Superior temporal gyrus (tissue), 1 donor: ENCODE results near the gene CEP170B.
"Not testable (repeated sequence)": the region's sequence is repeated elsewhere in the genome, so short reads cannot be mapped to it uniquely, and the experiment has no call there.

Experiments used
- DNase-seq: peaks from one replicate; pipeline ENCODE4 v3.0.0-alpha.2; 2016; ENCODE audit errors: extremely low spot score

The CEP170B gene

DNA sequence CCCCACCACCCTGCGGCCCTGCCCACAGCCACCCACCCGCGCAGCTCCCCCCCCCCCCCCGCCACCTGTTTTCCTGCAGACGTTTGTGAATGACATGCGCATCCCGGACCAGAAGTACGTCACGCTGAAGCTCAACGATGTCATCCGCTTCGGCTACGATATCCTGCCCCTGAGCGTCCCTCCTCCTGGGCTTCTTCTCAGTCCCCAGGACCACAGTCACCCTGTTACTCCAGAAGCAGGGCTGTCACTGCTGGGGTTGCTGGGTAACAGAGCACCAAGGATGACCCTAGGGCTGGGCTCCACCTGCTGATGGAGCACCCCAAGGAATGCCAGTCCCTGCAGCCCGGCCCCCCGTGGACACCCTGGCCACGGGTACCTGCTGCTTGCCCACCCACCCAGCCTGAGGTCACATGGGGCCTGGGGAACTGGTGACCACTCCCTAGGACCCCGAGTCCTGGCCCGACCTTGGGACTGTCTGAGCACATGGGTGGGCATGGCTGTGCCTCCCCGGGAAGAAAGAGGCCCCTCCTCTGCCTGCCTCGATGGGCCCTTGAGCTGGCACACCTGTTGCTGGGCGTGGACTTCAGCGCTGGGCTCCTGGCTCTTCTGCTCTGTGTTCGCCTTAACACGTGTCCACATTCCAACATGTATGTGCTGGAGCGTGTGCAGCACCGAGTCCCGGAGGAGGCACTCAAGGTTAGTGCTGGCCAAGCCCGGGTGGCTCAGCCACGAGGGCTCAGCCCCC lies 12.9 kb downstream of the CEP170B start:
- DNase-seq, result no peak

DNA sequence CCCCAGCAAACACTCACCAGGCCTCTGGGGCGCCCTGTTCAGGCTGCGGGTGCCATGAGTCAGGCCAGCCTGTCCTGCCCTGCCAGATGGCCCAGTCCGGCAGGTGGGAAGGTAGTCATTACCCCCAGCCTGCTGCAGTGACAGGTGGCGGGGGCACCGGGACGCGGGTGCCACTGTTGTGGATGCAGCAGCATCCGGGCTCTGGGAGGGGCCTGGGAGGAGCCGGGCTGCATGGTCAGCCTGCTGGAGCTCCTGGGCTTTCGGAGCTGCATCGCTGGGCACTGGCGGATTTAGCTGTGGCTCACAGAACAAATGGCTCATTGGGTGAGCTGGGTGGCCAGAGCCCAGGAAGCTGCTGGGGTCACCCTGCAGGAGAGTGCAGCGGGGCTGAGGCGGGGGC lies 13.5 kb downstream of the CEP170B start:
- no peak for DNase-seq

DNA sequence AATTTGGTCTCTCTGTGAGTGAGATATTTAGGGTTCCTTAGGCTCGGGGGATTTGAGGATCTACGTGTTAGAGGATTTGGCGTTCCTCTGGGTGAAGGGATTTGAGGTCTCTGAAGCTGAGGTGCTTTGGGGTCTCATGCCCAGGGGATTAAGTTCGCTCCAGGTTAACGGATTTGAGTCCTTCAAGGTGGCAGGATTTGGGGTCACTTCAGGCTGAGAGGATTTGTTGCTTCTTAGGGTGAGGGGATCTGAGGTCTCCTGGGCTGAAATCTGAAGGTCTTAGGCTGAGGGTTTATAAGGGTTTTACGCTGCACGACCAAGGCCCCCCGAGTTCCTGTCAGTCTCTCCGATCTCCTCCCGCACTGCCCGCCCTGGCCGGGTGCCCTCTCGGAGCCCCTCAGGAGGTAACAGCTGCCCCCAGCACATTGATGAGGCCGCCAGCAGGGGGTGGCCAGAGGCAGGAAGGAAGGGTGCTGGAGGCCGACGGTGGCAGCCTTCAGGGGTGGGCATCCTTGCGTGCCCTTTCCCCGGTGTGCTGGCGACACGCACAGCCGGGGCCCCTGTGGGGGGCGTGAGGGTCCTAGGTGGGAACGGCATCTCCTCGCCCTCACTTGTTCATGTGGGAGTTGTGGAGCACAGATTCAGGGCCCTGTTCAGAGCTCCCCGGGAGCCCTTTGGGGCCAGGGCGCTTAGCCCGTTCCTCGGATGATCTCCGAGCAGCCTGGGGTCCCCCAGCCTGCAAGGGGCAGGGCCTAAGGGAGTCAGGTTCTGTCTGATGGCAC lies 14.3 kb downstream of the CEP170B start:
- no peak for DNase-seq

DNA sequence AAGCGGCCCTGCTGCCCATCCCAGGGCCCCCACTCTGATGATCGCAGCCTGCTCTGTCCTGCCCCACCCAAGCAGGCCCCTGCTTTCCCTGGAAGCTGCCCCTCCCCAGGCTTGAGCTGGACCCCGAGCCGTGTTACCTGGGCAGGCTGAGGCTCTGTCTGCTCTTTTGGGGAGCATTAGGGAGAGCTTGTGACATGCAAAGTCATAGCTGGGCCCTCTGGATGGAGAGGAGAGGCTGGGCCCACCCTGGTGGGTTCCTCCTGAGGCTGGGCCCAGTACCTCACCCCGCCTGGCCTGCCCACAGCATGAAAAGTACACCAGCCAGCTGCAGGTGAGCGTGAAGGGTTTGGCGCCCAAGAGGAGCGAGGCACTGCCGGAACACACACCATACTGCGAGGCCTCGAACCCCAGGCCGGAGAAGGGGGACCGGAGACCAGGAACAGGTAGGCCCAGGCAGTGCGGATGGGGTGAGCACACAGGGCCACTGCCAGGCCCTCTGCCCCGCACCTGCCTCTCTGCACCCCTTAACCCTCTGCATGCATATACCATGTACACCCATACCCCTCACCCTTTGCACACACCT lies 15.0 kb downstream of the CEP170B start:
- no peak for DNase-seq

DNA sequence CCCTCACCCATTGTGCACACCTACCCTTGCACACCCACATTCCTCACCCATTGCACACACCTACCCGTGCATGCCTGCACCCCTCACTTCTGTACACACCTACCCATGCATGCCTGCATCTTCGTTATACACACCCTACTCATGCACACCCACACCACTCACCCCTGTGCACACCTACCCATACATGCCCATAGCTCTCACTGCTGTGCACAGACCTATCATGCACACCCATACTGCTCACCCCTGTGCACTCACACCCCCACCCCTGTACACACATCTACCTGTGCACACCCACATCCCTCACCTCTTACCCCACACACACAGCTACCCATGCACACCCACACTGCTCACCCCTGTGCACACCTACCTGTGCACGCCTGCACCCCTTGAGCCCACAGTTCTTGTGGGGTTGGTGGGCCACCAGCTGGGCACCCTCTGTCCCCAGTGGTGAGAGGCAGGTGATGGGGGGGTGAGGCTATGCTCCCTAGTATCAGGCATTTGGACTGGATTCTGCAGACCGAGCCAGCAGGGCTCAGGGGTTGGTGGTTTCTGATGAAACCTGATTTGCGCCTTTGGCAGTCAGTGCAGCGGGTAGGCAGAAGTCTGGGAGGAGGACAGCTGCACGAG lies 15.6 kb downstream of the CEP170B start:
- DNase-seq, result no peak

DNA sequence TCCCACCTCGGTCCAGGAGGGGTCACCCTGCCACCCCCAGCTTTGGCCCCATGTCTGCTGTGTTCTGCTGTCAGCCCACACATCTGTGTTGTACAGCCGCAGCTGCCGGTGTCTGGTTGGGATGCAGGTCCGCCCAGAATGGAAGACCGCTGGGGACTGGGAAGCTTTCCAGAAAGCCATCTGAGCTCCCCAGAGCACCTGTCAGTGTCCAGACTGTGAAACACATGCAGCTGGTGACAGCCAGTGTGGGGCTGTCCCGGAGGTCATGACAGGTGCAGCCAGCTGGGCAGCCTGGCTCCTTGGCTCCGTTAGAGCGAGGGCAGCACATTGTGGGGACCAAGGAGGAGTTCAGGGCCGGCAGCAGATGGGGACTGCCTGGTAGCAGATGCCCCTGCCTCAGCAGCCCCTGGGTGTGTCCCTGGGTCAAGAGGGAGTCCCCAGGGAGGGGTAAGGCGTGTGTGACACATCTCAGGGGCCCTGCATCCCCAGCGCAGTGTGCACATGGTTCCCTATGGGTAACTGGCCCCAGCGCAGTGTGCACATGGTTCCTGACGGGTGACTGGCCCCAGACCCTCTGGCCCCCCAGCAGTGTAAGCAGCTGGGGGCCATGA lies 16.4 kb downstream of the CEP170B start:
- DNase-seq, result no peak

DNA sequence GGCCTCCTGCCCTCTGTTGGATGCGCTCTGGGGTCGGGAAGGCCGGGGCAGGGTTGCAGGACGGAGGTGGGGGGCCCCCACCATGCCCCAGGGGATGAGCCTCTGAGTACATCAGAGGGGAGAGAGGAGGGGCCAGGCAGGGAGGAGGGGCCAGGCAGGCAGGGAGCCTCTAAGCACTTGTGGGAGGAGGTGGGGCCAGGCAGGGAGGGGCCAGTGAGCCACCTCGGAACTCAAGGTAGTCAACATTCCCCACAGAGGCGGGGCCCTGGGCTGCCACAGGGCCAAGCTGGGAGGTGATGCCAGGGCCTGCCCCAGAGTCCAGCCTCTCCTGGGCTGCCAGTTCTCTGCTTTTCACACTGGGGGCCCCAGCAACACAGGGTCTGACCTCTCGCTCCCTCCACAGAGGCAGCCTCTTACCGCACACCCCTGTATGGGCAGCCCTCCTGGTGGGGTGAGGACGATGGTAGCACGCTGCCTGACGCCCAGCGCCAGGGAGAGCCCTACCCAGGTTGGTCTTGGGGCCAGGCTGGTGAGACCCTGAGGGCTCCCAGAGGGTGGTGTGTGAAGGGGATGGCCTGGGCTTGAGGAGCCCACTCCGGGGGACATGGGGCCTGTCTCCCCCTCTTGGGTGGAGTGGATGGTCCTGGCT lies 17.4 kb downstream of the CEP170B start:
- no peak for DNase-seq

DNA sequence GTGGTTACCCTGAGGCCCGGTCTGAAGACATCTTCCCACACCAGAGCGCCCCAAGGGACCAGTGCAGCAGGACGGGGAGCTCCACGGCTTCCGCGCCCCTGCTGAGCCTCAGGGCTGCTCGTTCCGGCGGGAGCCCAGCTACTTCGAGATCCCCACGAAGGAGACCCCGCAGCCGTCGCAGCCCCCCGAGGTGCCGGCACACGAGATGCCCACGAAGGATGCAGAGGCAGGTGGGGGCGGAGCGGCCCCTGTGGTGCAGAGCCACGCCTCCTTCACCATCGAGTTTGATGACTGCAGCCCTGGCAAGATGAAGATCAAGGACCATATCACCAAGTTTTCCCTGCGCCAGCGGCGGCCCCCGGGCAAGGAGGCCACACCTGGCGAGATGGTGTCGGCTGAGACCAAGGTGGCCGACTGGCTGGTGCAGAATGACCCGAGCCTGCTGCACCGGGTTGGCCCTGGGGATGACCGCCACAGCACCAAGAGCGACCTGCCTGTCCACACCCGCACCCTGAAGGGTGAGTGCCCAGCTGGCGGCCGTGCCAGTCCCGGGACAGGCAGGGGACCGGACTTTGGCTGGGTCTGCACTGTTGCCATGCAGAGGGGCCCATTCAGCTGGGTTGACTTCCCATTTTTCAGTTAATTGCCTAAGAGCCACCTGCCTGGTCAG lies 18.1 kb downstream of the CEP170B start:
- DNase-seq, result no peak

DNA sequence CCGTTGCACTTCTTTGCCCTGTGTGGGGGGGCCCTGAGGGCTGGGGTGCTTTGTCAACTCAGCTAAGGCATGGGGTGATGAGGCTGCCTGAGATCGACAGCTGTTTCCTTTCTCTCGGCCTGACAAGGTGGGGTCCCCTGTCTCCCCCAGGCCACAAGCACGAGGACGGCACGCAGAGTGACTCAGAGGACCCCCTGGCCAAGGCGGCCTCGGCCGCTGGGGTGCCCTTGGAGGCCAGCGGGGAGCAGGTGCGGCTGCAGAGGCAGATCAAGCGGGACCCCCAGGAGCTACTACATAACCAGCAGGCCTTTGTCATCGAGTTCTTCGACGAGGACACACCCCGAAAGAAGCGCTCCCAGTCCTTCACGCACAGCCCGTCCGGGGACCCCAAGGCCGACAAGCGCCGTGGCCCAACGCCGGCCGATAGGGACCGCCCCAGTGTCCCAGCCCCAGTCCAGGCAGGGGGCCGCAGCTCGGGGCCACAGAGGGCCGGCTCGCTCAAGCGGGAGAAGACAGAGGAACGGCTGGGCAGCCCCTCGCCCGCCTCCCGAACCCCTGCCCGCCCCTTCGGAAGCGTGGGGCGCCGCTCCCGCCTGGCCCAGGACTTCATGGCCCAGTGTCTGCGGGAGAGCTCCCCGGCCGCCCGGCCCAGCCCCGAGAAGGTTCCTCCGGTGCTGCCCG lies 18.8 kb downstream of the CEP170B start:
- DNase-seq, result no peak

DNA sequence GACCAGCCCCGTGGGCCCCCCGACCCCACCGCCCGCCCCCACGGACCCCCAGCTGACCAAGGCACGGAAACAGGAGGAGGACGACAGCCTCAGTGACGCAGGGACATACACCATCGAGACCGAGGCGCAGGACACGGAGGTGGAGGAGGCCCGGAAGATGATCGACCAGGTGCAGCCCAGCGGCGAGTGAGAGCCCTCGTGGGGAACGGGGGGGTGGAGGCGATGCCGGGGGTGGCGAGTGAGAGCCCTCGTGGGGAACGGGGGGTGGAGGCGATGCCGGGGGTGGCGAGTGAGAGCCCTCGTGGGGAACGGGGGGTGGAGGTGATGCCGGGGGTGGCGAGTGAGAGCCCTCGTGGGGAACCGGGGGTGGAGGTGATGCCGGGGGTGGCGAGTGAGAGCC lies 19.3 kb downstream of the CEP170B start:
- DNase-seq, result not testable (repeated sequence)

DNA sequence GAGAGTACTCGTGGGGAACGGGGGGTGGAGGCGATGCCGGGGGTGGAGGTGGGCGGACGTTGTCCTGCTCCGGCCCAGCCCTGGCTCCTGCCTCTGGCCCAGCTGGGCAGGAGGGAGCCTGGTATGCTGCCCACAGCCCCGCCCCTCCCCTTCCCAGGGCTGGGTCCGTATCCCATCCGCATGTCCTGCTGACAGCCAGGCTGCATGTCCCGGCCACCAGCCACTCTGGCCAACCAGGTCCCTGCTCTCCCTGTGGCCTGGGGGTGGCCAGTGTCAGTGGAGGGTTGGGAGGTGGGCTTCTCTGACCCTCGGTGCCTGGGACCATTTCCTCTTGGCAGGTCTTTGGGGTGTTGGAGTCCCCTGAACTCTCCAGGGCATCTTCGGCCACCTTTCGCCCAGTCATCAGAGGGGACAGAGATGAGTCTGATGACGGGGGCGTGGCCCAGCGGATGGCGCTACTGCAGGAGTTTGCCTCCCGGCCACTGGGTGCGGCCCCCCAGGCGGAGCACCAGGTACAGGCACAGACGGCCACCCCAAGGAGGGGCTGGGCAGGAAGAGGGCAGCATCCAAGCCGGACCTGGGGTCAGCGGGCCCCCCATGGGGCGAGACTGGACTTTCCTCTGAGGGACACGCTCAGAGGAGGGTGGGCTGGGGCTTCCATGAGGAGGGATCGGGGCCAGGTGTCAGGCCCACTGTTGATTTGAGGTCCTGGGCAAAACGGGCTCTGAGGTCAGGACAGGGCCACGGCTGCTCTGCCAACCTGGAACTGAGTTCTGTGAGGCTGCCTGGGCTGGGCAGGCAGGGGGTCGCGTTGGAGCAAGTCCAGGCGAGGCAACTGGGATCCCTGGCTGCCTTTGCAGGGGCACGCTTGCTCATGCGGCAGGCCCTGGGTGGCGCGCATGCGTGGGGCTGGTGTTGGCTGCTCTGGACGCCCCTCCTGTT lies 20.2 kb downstream of the CEP170B start:
- no peak for DNase-seq

DNA sequence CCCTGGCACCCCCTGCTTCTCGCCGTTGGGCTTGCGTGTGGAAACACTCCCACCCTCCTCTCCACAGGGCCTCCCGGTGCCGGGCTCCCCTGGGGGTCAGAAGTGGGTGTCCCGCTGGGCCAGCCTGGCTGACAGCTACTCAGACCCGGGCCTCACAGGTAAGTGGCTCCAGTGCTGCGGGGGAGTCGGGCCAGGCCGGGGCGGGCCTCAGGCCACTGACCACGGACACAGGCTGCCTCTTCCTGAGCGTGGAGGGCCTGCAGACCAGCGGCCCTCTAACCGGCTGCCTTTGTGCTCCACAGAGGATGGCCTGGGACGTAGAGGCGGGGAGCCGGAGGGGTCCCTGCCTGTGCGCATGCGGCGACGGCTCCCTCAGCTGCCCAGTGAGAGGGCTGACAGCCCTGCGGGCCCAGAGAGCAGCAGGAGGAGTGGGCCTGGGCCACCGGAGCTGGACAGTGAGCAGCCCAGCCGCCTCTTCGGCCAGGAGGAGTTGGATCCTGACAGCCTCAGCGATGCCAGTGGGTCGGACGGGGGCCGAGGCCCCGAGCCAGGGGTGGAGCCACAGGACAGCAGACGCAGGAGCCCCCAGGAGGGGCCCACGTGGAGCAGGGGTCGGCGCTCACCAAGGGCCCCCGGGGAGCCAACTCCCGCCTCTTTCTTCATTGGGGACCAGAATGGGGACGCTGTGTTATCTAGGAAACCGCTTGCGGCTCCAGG lies 21.1 kb downstream of the CEP170B start:
- DNase-seq, result no peak

DNA sequence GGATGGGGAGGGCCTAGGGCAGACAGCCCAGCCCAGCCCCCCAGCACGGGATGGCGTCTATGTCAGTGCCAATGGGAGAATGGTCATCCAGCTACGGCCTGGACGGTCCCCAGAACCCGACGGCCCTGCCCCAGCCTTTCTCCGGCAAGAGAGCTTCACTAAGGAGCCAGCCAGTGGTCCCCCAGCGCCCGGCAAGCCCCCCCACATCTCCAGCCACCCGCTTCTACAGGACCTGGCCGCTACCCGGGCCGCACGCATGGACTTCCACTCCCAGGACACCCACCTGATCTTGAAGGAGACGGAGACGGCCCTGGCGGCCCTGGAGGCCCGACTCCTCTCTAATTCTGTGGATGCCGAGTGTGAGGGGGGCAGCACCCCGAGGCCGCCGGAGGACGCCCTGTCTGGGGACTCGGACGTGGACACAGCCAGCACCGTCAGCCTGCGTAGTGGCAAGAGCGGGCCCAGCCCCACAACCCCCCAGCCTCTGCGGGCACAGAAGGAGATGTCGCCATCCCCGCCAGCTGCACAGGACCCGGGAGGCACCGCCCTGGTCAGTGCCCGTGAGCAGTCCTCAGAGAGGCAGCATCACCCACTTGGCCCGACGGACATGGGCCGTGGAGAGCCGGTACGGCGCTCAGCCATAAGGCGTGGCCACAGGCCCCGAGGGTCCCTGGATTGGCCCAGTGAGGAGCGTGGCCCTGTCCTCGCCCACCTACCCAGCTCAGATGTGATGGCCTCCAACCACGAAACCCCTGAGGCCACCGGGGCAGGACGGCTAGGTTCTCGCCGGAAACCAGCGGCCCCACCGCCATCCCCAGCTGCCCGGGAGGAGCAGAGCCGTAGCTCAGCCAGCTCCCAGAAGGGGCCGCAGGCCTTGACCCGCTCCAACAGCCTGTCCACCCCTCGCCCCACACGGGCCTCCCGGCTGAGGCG lies 21.9 kb downstream of the CEP170B start:
- no peak for DNase-seq

DNA sequence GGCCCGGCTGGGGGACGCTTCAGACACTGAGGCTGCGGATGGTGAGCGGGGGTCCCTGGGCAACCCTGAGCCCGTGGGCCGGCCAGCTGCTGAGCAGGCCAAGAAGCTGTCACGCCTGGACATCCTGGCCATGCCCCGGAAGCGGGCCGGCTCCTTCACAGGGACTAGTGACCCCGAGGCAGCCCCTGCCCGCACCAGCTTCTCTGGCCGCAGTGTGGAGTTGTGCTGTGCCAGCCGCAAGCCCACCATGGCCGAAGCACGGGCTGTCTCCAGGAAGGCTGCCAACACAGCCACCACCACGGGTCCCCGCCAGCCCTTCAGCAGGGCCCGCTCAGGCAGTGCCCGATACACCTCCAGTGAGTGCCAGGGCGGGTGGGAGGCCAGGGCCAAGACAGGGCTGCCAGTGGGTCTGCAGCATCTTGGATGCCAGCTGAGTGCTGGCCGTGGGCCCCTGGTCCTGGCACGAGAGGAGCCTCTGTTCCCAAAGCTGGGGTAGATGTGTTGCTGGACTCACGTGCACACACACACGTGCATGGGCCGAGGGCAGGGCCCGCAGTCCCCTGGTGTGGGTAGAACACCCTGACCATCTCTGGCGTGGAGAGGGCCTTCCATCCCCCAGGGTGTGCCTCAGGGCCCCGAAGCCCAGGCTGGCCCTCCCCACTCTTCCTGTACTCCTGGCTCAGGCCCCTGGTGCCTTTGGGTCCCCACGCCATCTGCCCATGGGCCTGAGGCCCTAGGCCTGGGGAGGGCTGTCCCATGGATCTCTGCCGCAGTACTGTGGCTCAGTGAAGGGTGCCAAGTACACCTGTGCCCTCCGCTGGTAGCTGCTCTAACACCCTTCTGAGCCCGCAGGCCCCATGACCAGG lies 22.8 kb downstream of the CEP170B start:
- DNase-seq, result no peak

DNA sequence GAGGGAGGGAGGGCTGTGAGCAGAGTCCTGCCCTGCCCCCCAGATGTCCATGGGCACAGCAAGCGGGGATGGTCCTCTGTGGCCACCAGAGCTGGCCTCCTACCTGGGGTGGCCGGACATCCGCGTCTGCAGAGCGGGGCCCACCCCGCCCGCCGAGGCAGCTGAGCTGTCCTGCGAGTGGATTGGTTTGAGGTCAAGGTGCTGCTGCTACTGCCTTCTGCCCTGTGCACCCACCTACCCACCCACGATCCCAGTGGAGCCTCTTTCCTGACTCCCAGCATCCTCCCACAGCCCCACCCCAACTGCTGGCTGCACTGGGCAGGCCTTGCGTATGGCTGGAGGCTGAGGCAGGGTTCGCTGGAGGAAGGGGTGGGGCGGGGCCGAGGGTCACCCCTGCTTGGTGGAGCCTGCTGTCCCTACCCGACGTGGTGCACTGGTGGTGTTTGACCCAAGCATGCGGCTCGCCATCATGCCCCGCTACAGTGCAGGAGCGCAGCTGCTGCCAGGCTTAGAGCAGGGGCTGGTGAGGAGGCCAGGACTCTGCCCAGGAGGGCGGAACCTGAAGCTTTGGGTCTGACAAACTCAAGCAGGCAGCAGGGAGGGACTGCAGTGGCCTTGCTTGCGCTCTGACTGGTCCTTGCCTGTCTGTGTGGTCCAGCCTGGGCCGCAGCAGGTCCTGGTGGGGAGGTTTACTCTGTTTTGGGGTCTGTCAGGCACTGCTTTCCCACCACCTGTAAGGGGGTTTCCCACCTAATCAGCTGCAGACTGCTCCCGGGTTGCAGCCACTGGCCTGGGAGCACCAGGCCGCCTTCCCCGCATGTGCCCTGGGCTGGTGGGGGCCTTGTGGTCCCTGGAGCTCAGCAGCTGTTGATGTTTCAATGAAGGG lies 23.7 kb downstream of the CEP170B start:
- DNase-seq, result no peak

DNA sequence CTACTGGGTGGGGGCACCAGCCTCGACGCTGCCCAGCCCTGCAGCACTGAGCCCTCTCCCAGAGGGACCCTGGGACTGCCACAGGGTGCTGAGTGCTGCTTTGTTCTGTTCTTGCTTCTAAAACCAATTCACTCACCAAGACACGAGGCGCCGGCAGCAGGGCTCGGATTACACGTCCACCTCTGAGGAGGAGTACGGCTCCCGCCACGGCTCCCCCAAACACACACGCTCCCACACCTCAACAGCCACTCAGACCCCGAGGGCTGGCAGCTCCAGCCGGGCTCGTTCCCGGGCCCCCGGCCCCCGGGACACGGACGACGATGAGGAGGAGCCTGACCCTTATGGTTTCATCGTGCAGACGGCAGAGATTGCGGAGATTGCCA lies 24.3 kb downstream of the CEP170B start:
- DNase-seq, result no peak
